Measurements from ENCODE around the gene PSEN1.

Gene PSEN1

GRCh38 chr14:73136387-73137225, at the start of gene PSEN1:
TSS of gene PSEN1 (plus strand) at chr14:73136507. CDS start at chr14:73148020, 11,513 bp downstream.
- peak; percentile 85 to 86 for DNase-seq

- no peak for DNase-seq
Measured at GRCh38 chr14:73091044-73091443, 45.3 kb upstream of the PSEN1 start.

- no peak for DNase-seq
Measured at GRCh38 chr14:73097421-73097820, 38.9 kb upstream of the PSEN1 start.

- DNase-seq, result no peak
Measured at GRCh38 chr14:73100334-73100733, 36.0 kb upstream of the PSEN1 start.

- no peak for DNase-seq
Measured at GRCh38 chr14:73102806-73103497, 33.4 kb upstream of the PSEN1 start.

- no peak for DNase-seq
Measured at GRCh38 chr14:73105050-73105449, 31.3 kb upstream of the PSEN1 start.

GRCh38 chr14:73105727-73106126, 30.6 kb upstream of the PSEN1 start:
- DNase-seq, result no peak

GRCh38 chr14:73116079-73116665, 20.1 kb upstream of the PSEN1 start:
- no peak for DNase-seq

- DNase-seq, result no peak
Measured at GRCh38 chr14:73124180-73124894, 12.0 kb upstream of the PSEN1 start.

GRCh38 chr14:73125169-73125588, 11.1 kb upstream of the PSEN1 start:
- DNase-seq, result no peak

GRCh38 chr14:73125746-73126145, 10.6 kb upstream of the PSEN1 start:
- DNase-seq, result no peak

GRCh38 chr14:73133795-73134194, 2.5 kb upstream of the PSEN1 start:
- no peak for DNase-seq

- no peak for DNase-seq
Measured at GRCh38 chr14:73136085-73136386, 271 bp upstream of the PSEN1 start.

- no peak for DNase-seq
Measured at GRCh38 chr14:73140811-73141323, 4.6 kb downstream of the PSEN1 start.

- DNase-seq, result no peak
Measured at GRCh38 chr14:73142216-73142615, 5.9 kb downstream of the PSEN1 start.

- no peak for DNase-seq
Measured at GRCh38 chr14:73143003-73143402, 6.7 kb downstream of the PSEN1 start.

- no peak for DNase-seq
Measured at GRCh38 chr14:73143617-73144016, 7.3 kb downstream of the PSEN1 start.

GRCh38 chr14:73145371-73145770, 9.1 kb downstream of the PSEN1 start:
- no peak for DNase-seq

GRCh38 chr14:73146111-73146510, 9.8 kb downstream of the PSEN1 start:
- no peak for DNase-seq

GRCh38 chr14:73149753-73150152, 13.4 kb downstream of the PSEN1 start:
- DNase-seq, result no peak

- DNase-seq, result no peak
Measured at GRCh38 chr14:73153272-73153671, 17.0 kb downstream of the PSEN1 start.

GRCh38 chr14:73162251-73162650, 25.9 kb downstream of the PSEN1 start:
- no peak for DNase-seq

GRCh38 chr14:73166399-73166798, 30.1 kb downstream of the PSEN1 start:
- DNase-seq, result no peak

Measured in NCI-H1930 (cell line).